ENCODE data around the gene HOXD13.
A peak's percentile ranks its signal among the peaks of the same experiment; 100 is the strongest.

HOXD13 gene

DNA sequence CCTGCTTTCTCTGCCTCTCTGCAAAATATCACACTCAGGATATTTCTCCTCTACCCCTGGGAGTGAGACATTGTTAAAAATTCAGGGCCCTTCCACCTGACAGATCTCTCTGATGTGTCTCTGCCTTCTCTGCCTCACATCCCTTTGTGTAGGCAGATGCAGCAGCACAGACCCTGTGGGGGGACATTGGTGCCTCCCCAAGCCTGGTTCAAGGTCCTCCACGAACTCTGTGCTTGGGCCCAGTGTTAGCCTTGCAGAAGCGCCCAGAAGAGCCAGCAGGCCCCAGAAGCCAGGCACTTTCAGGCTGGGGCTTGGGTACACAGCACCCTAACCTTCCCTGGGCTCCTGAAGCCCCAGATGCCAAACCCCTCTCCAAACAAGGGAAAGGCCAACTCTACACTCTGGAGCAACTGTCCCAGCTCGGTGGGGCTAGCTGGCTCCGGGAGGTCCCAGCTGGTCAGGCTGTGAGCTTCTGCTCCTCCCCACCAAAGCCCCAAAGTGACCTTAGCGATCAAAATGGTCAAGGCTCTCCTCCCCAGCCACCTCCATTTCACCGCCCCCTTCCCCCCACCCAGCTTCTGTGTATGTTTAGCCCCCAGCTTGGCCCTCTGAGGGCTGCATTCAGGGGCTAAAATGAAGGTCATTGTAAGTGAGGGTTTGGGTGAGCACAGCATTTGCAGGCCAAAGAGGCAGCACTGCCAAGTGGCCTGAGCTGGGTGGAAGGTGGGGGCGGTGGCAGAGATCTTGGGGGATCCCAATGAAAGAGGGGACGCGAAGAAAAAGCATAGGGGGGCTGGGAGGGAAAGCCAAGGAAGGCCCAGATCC is 32.6 kb downstream of the HOXD13 start:
- DNase-seq (ENCODE audit: low read depth) = no peak
- no peak overlapping the region for H3K4me3 ChIP-seq (ENCODE audit: low read length)
- TF ChIP-seq, protein P1, sequence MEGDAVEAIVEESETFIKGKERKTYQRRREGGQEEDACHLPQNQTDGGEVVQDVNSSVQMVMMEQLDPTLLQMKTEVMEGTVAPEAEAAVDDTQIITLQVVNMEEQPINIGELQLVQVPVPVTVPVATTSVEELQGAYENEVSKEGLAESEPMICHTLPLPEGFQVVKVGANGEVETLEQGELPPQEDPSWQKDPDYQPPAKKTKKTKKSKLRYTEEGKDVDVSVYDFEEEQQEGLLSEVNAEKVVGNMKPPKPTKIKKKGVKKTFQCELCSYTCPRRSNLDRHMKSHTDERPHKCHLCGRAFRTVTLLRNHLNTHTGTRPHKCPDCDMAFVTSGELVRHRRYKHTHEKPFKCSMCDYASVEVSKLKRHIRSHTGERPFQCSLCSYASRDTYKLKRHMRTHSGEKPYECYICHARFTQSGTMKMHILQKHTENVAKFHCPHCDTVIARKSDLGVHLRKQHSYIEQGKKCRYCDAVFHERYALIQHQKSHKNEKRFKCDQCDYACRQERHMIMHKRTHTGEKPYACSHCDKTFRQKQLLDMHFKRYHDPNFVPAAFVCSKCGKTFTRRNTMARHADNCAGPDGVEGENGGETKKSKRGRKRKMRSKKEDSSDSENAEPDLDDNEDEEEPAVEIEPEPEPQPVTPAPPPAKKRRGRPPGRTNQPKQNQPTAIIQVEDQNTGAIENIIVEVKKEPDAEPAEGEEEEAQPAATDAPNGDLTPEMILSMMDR (conservative IDR thresholded peaks at IDR 0.05; ENCODE audit: low read length) = no peak

DNA sequence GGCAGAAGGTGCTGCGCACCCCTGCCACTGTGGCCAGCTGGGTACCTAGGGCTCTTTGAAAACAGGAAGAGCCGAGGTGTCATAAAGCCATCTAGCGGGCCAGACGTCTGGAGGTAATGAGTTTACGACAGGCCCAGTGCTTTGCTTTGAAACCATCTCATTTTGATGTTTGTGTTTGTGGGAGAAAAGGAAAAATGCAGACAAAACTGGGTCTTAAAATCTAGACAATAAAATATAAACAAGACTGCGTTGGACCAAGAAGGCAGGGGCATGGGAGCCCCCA is 33.2 kb downstream of the HOXD13 start:
- no peak for DNase-seq (ENCODE audit: low read depth)
- H3K4me3 ChIP-seq (ENCODE audit: low read length) = no peak overlapping the region
- TF ChIP-seq, protein P1 (conservative IDR thresholded peaks at IDR 0.05; ENCODE audit: low read length) = no peak

DNA sequence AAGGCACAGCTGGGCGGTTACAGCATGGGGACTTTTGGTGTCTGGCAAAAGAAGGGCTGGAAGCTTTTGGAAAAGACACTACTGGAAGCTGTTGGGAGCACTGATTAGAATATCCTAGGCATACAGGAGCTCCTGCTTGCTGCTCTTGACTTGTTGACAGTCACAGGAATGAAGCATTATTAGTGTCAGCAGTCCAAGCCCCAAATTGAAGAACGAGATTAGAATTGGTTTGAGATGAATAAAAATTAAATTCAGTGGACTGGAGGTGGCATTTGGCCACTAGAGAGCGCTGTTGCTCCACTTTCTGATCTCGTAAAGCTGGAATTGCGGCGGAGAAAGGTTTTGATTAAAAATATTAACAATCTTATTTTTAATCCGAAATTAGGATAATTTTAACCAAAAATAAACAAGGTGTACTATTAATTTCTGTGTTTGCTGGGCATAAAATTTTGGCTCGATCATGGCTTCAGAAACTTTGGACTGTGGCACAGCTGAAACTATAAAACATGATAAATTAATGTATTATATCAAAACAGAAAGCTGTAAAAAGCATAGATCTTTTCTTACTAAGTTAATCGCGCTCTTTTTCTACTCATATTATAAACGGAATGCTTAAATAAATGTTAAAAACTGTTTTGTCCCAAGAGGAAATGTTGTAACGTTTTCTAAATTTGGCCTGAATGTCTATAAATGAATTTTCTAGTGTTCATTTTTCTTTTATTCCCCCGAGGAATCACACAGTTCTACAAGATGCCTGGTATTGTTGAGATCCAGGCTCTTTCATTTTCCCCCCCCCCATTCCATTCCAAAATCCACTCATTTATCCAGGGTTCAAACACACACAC is 34.6 kb downstream of the HOXD13 start:
- peak overlapping the region; percentile 59 for H3K4me3 ChIP-seq (ENCODE audit: low read length)
- TF ChIP-seq, protein P1 (conservative IDR thresholded peaks at IDR 0.05; ENCODE audit: low read length) = peak; percentile 75
- DNase-seq (ENCODE audit: low read depth) = peak; percentile 78

DNA sequence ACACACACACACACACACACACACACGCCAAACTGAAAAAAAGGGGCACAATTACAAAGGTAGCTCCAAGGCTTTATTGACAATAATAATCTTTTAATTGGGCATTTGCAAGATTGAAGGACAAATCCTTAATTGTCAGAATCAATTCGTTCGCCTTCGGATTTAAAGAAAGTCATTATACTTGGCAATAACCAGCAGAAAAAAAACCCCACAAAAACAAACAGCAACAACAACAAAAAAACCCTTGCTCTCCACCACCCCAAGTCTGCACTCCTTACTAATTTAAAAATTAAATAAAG is 35.2 kb downstream of the HOXD13 start:
- H3K4me3 ChIP-seq (ENCODE audit: low read length) = peak overlapping the region; percentile 59
- no peak for DNase-seq (ENCODE audit: low read depth)

DNA sequence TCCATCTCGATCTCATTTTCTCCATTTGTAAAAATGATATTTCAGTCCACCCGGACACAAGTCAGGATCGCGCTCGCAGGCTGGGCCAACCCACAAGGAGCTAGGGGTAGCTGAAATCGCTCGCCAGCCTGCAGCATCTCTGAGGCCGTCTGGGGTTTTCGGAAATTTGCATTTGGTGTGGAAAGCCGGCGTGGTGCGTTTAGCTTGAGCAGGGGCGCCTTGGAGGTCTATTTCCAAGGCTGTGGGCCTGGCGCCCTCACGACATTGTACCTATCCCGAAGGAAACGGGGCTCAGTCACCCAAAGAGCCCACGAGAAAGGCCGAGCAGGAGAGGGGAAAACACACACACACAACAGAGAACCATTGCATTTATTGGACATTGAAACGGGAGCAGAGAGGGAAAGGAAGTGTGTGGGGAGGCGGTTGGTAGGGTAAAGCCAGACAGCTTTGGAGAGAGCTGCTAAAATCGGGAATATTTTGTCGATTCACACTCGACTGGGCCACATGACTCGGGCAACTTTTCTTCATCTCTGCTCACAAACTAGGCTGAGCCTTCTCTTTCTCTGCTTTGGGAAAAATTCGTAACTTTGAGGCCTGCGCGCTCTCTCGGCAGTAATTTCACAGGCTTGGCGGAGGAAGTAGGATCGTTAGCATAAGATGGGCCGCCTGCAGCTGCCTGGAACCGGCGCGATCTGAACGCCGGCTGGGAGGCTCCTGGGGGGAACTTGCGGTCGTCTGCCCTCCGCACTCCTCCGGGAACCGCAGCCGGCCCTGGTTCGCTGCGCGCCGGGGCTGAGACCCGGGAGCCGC is 35.9 kb downstream of the HOXD13 start:
- TF ChIP-seq, protein P1 (conservative IDR thresholded peaks at IDR 0.05; ENCODE audit: low read length) = no peak
- H3K4me3 ChIP-seq (ENCODE audit: low read length) = peak overlapping the region; percentile 59
- peak; percentile 49 for DNase-seq (ENCODE audit: low read depth)

More for the DNA sequence above, 35.2 kb downstream of the HOXD13 start:
- TF ChIP-seq, protein P1 (conservative IDR thresholded peaks at IDR 0.05; ENCODE audit: low read length) = no peak

DNA sequence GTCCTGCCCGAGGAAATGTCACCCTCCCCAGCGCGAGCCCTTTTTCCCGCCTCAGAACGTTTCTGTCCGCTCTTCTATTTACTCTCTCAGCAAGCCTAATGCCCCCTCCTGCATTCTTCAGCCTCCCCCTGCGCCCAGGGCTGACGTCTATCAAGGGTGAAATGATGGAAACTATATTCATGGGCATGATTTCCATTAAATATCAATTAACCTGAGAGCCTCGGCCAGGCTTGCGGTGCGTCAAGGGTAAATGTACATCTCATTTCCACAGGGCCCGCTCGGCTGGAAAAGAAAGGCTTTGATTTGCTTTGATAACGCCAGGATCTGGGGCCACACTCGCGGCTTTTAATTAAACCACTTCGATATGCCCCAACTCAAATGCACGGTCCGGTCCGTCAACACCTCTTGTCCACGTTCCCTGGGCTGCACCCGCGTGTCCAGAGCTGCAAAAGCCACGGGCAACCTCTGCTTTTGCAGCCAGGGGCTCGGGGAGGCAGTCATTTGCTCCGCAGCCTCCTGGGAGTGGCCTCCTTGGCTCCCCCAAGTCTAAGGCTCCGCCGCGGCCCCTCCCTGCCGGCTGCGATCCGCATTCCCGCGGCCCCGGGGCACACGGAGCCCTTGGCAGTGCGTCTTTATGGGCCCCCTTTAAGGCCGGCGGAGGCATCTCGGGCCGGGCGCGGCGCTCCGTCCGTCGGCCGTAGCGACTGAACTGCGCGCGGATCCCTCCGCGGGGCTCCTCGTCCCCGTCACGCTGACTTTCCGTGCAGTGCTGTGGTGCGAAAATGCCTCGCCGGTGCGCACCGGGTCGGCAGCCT is 36.7 kb downstream of the HOXD13 start, which contains the start of gene HOXD8:
HOXD8 (plus strand) TSS at position 724 of the 815 bp plus-strand sequence. CDS start 662 bp downstream, outside the sequence.
- peak; percentile 96 for DNase-seq (ENCODE audit: low read depth)
- H3K4me3 ChIP-seq (ENCODE audit: low read length) = peak within 1 kb of the TSS; percentile 59
- TF ChIP-seq, protein P1 (conservative IDR thresholded peaks at IDR 0.05; ENCODE audit: low read length) = no peak
